Measurements from ENCODE around the gene CLDN19.
"Not testable (repeated sequence)": the region's sequence is repeated elsewhere in the genome, so short reads cannot be mapped to it uniquely, and the experiment has no call there.

CLDN19 gene

GRCh38 chr1:42737257-42737656 is 2.8 kb downstream of the CLDN19 start:
- DNase-seq: peak in 1 of 2 donors; percentile 25

DNA sequence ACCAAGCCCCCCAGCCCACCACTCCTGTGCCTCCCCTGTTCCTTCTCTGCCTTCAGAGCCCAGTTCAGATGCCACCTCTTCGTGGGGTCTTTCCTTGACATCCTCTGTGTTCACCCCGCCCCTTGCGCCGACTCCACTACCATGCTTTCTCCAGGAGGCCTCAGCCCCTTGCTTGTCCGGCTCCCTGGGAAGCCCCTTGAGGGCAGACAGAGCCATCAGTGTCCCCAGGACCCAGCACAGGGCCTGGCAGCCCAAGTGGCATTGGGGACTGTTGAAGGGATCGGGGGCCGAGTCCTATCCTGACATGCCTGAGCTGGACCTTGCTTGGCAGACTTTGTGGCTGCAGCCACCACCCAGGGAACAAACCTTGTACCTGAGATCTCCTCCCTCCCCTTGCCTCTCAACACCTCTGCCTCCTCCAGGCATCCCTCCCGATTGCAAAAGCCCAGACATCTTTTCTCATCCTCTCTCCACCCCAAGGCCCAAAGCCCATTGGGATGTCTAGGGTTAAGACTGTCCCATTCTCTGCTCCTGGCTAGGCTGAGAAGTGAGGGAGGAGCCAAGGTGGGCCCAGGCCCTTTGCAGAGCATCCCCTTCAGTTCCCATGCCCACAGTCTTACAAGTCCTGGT is 3.4 kb downstream of the CLDN19 start:
- no peak for DNase-seq

DNA sequence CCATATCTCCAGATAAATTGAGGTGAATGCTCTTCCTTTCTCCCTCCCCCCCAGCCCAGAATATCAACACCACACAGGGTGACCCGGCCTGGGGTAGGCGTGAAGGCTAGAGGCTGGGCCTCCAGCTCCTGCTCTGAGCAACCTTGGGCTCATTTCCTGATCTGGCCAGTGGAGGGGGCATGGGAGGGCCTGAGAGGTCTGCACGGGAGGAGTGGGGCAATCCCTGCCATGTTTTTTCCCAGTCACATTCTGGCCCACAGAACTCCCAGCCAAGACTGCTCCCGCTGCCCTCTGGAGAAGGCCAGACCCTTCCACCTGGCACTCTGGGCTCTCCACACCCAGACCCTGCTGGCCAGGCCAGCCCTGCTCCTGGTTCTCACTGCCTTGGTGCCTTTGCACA is 3.9 kb downstream of the CLDN19 start:
- no peak for DNase-seq

GRCh38 chr1:42735477-42736105 is 4.4 kb downstream of the CLDN19 start:
- DNase-seq: no peak

GRCh38 chr1:42735056-42735455 is 5.0 kb downstream of the CLDN19 start:
- DNase-seq: no peak

DNA sequence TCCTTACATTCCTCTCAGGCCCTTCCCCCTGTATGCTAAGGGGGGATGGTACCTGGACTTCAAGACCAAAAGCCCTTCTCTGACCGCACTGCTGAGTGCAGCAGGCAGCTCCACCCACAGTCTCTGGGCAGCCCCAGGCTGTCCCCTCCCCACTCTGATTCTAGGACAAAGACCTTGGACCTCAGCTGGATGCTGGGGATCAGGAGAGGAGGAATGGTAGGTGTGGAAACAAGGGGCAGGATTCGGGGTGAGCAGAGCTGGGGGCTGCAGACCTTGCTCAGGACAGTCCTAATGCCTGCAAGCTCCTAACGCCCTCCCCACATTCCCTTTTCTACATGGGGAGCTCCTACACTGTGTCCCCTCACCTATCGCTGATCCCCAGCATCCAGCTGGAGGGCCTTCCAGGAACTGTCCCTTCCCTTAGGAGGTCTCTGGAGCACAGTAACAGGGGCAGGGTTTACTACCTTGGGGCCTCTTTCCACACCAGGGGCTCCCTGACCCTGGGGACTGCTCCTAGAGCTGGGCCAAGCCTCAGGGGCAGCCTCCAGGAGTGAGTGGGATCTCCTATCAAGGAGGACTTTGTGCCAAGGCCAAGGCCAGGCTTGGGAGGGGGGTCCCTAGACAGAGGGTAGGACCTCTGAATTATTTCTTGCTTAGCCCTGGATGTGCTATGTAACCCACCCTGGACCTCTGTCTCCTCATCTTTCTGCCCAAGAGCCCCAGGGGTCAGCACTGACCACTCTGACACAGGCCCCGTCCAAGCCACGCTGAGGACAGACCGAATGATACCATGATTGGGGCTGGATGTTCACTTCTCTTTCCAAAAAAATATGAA is 5.6 kb downstream of the CLDN19 start:
- DNase-seq: no peak

GRCh38 chr1:42733415-42734200 is 6.4 kb downstream of the CLDN19 start:
- DNase-seq: no peak

DNA sequence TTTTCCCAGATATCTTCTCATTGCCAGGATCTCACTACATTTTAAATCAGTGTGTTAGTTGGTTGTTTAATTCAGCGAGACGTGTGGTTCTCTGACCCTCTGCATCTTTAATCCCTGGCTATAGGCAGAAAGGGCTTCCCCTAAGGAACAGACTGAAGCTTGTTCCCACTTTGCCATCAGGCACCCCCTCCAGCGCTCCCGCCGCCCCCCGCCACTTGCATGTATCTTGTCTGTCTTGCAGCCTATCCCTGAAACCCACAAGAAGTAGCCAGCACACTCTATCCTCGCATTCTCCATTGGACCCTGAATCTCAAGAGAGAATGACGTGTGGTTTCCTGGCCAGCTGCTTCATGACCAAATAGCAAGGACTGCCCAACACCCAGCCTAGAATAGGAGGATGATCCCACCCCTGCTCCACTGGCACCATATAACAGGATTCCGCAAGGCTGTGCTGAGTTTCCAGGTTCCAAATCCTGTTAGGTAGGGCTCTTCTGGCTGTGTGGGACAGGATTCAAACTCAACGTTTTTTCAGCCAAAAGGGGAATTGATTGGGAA is 7.8 kb downstream of the CLDN19 start:
- no peak for DNase-seq

- no peak for DNase-seq
Measured at GRCh38 chr1:42731585-42731984, 8.5 kb downstream of the CLDN19 start.

GRCh38 chr1:42730988-42731387 is 9.0 kb downstream of the CLDN19 start:
- DNase-seq: peak in 1 of 2 donors; percentile 16

GRCh38 chr1:42730002-42730401 is 10.0 kb downstream of the CLDN19 start:
- DNase-seq: no peak

- not testable (repeated sequence) for DNase-seq
Measured at GRCh38 chr1:42725820-42726219, 14.2 kb downstream of the CLDN19 start.

- no peak for DNase-seq
Measured at GRCh38 chr1:42723511-42723910, 16.5 kb downstream of the CLDN19 start.

GRCh38 chr1:42722403-42722802 is 17.6 kb downstream of the CLDN19 start:
- DNase-seq: not testable (repeated sequence)

DNA sequence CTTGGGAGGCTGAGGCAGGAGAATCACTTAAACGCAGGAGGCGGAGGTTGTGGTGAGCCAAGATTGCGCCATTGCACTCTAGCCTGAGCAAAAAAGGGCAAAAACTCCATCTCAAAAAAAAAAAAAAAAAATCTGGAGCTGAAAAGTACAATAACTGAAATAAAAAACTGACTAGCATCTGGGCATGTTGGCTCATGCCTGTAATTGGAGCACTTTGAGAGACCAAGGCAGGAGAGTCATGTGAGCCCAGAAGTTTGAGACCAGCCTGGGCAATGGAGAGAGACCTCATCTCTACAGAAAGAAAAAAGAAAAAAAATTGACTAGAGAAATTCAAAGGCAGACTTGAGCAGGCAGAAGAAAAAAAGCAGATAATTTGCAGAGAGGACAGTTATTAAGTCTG is 18.1 kb downstream of the CLDN19 start:
- DNase-seq: no peak

GRCh38 chr1:42720868-42721267 is 19.2 kb downstream of the CLDN19 start:
- no peak for DNase-seq

- not testable (repeated sequence) for DNase-seq
Measured at GRCh38 chr1:42714441-42714840, 25.6 kb downstream of the CLDN19 start.

DNA sequence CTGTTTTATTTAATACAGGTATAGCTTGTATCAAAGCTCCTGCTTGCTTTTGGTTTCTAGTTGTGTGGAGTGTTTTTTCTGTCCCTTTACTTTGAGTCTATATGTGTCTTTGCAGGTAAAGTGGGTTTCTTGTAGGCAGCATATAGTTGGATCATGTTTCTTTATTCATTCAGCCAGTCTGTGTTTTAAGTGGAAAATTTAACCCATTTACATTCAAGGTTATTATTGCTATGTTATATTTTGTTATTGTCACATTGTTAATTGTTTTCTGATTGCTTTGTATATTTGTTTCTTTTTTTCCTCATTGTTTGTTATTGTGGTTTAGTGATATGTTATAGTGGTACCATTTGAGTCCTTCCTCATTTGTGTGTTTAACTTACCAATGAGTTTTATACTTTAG is 26.7 kb downstream of the CLDN19 start:
- no peak for DNase-seq

DNA sequence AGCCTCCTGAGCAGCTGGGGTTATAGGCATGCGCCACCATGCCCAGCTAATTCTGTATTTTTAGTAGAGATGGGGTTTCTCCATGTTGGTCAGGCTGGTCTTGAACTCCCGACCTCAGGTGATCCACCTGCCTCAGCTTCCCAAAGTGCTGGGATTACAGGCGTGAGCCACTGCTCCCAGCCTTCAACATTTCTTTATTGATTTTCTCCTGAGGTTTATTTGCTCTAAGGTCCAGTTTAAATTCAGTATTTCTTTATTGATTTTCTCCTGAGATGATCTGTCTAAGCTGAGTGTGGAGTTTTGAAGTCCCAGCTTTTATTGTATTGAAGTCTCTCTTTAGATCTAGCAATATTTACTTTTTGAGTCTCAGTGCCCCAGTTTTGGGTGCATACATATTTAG is 27.2 kb downstream of the CLDN19 start:
- DNase-seq: not testable (repeated sequence)

GRCh38 chr1:42703888-42704464 is 36.1 kb downstream of the CLDN19 start:
- DNase-seq: no peak

GRCh38 chr1:42700006-42700405 is 40.0 kb downstream of the CLDN19 start:
- DNase-seq: no peak

GRCh38 chr1:42698081-42698813 is 41.8 kb downstream of the CLDN19 start:
- DNase-seq: no peak

Data from CD4-positive, alpha-beta T cell treated with Interleukin-4 for 1 hour (primary cell).